ENCODE results near the gene PALM2AKAP2.

- TF ChIP-seq EP300 (IDR thresholded peaks at IDR 0.05) (no peak), POLR2AphosphoS5 (IDR thresholded peaks at IDR 0.05) (peak; percentile 16)
These were observed 42.7 kb upstream of the PALM2AKAP2 start for GRCh38 chr9:109737295-109737694.
